Upper lobe of left lung (tissue), 4 donors: Measurements from ENCODE around the gene PCSK6.

Experiments used
- EP300 ChIP-seq, 4 donors: sonication (generic); formaldehyde crosslinking; IDR thresholded peaks; one replicate each; pipeline ENCODE4 v1.5.1; 2017; ENCODE audit warnings: antibody characterized with exemption in 4 of 4, control low read depth in 2 of 4
- POLR2A ChIP-seq, 4 donors: fragments of 450-650 bp; IDR thresholded peaks; one replicate each; pipeline ENCODE4 v1.5.1; 2016 to 2017; ENCODE audit warnings: antibody characterized with exemption in 4 of 4, mild to moderate bottlenecking in 2 of 4
- POLR2AphosphoS5 ChIP-seq, 2 donors: sonication (generic); formaldehyde crosslinking; IDR thresholded peaks; one replicate each; pipeline ENCODE4 v1.5.1; 2017; ENCODE audit warnings: antibody characterized with exemption in 2 of 2
- TF ChIP-seq, protein P1 (sequence below), 6 experiments: fragments of 450-650 bp in 4 of 6; fragments of 200-600 bp in 2 of 6; sonication (generic) in 2 of 6; IDR thresholded peaks; one replicate each; pipeline ENCODE4 v1.5.1; 2016 to 2019; ENCODE audit warnings: antibody characterized with exemption in 6 of 6

DNA sequence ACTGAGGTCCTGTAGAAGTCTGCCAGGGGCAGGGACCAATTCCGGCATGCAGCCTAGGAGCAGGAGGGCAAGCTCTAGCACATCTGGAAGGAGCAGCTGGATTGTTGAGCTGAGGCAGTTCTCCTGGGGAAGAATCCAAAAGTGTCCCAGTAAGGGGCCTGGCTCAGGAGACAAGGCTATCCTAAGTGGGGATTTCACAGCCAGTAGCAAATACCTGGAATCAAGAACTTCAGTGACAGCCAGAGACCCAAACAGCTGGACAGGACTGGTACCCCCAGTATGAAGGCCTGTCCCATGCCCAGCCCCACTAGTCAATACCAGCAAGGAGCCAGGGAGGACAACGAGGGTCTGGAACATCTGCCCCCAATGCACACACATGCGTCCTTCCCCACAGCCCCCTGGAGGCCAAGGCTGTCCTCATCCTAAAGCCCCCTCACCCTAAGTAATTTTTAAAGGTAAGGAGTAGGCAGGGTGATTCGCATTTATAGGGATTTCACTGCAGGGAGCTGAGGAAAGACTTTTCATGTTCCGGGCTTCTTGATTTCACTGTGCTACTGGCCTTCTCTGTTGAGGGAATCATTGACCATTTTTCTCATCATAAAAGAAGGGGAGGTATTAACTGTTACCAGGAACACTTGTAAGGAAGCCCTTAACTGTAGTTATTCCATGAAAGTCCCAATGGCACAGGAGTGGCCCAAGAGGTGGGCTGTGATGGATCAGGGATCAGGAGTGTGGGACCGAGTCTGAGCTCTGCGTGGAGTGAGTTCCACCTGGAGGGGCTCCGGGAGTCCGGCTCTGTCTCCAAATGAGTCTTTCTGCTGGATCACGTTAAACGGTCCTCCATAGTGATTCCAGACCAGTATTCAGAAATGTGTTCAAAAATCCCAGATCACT, 235.1 kb downstream of the PCSK6 start:
- TF ChIP-seq, protein P1, sequence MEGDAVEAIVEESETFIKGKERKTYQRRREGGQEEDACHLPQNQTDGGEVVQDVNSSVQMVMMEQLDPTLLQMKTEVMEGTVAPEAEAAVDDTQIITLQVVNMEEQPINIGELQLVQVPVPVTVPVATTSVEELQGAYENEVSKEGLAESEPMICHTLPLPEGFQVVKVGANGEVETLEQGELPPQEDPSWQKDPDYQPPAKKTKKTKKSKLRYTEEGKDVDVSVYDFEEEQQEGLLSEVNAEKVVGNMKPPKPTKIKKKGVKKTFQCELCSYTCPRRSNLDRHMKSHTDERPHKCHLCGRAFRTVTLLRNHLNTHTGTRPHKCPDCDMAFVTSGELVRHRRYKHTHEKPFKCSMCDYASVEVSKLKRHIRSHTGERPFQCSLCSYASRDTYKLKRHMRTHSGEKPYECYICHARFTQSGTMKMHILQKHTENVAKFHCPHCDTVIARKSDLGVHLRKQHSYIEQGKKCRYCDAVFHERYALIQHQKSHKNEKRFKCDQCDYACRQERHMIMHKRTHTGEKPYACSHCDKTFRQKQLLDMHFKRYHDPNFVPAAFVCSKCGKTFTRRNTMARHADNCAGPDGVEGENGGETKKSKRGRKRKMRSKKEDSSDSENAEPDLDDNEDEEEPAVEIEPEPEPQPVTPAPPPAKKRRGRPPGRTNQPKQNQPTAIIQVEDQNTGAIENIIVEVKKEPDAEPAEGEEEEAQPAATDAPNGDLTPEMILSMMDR (IDR thresholded peaks at IDR 0.05), result no peak
- TF ChIP-seq POLR2AphosphoS5 (IDR thresholded peaks at IDR 0.05), result no peak
- no peak for TF ChIP-seq EP300 (IDR thresholded peaks at IDR 0.05)
- no peak for TF ChIP-seq POLR2A (IDR thresholded peaks at IDR 0.05)
